Type B pancreatic cell (in vitro differentiated cells): ENCODE data around the gene XPNPEP3. TPM values are rescaled to one million over a fixed set of nuclear protein-coding genes. Genes with fewer than 3 reads are reported as not detected.
A peak's percentile ranks its signal among the peaks of the same experiment; 100 is the strongest.

Source experiments
- DNase-seq: peaks from one replicate; pipeline ENCODE4 v3.0.0; 2021; ENCODE audit warnings: mixed read lengths; ENCODE audit not compliant: unreplicated experiment; ENCODE audit errors: extremely low spot score
- H3K27ac Mint-ChIP-seq: 2 replicates; pipeline ENCODE4 v1.8.0; 2021; ENCODE audit warnings: mild to moderate bottlenecking, mixed read lengths
- H3K27me3 Mint-ChIP-seq: 2 replicates; pipeline ENCODE4 v1.8.0; 2021; ENCODE audit warnings: mixed read lengths
- H3K36me3 Mint-ChIP-seq: 2 replicates; pipeline ENCODE4 v1.8.0; 2021; ENCODE audit warnings: mixed read lengths
- H3K4me1 Mint-ChIP-seq: one replicate; pipeline ENCODE4 v1.8.0; 2021; ENCODE audit warnings: mixed read lengths; ENCODE audit not compliant: unreplicated experiment
- H3K4me3 Mint-ChIP-seq: 2 replicates; pipeline ENCODE4 v1.8.0; 2021; ENCODE audit warnings: mild to moderate bottlenecking, mixed read lengths
- H3K9me3 Mint-ChIP-seq: 2 replicates; pipeline ENCODE4 v1.8.0; 2021; ENCODE audit warnings: mixed read lengths
- CTCF ChIP-seq: fragments of 200-600 bp; sonication (generic); conservative IDR thresholded peaks from 2 replicates; pipeline ENCODE4 v1.5.0; 2021; ENCODE audit warnings: antibody characterized with exemption, mild to moderate bottlenecking
- total RNA-seq: library from RNA; stranded (reverse); gene quantifications from 2 replicates; pipeline ENCODE4 v1.2.1, GENCODE V29; 2021; ENCODE audit warnings: low replicate concordance

Gene XPNPEP3
- total RNA-seq, 1 donor from 2014 or later = 30.9 TPM

- no peaks in the 10 kb centered on the region for H3K27me3 Mint-ChIP-seq
- no peak for DNase-seq
- no peaks in the 10 kb centered on the region for H3K9me3 Mint-ChIP-seq
- no peak overlapping the region for H3K4me3 Mint-ChIP-seq
- H3K4me1 Mint-ChIP-seq = peaks cover 5% of the 10 kb centered on the region
- no peak for TF ChIP-seq CTCF
- no peak overlapping the region for H3K27ac Mint-ChIP-seq
- H3K36me3 Mint-ChIP-seq = peaks cover 29% of the 10 kb centered on the region
These were observed 101.4 kb downstream of the XPNPEP3 start for GRCh38 chr22:40958299-40958698.

GRCh38 chr22:40960145-40960544 is 103.2 kb downstream of the XPNPEP3 start:
- DNase-seq = no peak
- Mint-ChIP-seq H3K27ac (no peak overlapping the region), H3K9me3 (no peaks in the 10 kb centered on the region), H3K4me3 (no peak overlapping the region), H3K4me1 (no peaks in the 10 kb centered on the region), H3K27me3 (no peaks in the 10 kb centered on the region), H3K36me3 (peaks cover 26% of the 10 kb centered on the region)
- no peak for TF ChIP-seq CTCF

- Mint-ChIP-seq H3K27me3 (no peaks in the 10 kb centered on the region), H3K36me3 (peaks cover 26% of the 10 kb centered on the region), H3K27ac (peak overlapping the region; percentile 42), H3K4me1 (no peaks in the 10 kb centered on the region), H3K4me3 (no peak overlapping the region), H3K9me3 (no peaks in the 10 kb centered on the region)
- DNase-seq = no peak
- TF ChIP-seq CTCF = no peak
These were observed 109.2 kb downstream of the XPNPEP3 start for GRCh38 chr22:40965936-40966725.

- Mint-ChIP-seq H3K4me3 (no peak overlapping the region), H3K9me3 (no peaks in the 10 kb centered on the region), H3K36me3 (peaks cover 26% of the 10 kb centered on the region), H3K27ac (no peak overlapping the region), H3K4me1 (no peaks in the 10 kb centered on the region), H3K27me3 (no peaks in the 10 kb centered on the region)
- TF ChIP-seq CTCF = no peak
- DNase-seq = no peak
These were observed 109.8 kb downstream of the XPNPEP3 start for GRCh38 chr22:40966726-40967085.

GRCh38 chr22:40967111-40967760 is 110.3 kb downstream of the XPNPEP3 start:
- Mint-ChIP-seq H3K27ac (no peak overlapping the region), H3K27me3 (no peaks in the 10 kb centered on the region)

More at GRCh38 chr22:40967111-40967760, 110.3 kb downstream of the XPNPEP3 start:
- no peak for TF ChIP-seq CTCF
- no peak overlapping the region for H3K4me3 Mint-ChIP-seq
- peaks cover 31% of the 10 kb centered on the region for H3K36me3 Mint-ChIP-seq
- no peaks in the 10 kb centered on the region for H3K9me3 Mint-ChIP-seq
- DNase-seq = no peak
- no peaks in the 10 kb centered on the region for H3K4me1 Mint-ChIP-seq
